SK-N-MC (cell line): Measurements from ENCODE around the gene CETP.

ENCODE experiments used
- EZH2 ChIP-seq: fragments of 200-600 bp; sonication (generic); IDR thresholded peaks from one replicate; pipeline ENCODE4 v1.6.1; 2017; ENCODE audit warnings: antibody characterized with exemption
- FOXP2 ChIP-seq: optimal IDR thresholded peaks from 2 replicates; pipeline ENCODE3; 2011; ENCODE audit warnings: mild to moderate bottlenecking, moderate library complexity; ENCODE audit not compliant: insufficient read depth; ENCODE audit errors: extremely low read length, control extremely low read depth
- POLR2AphosphoS5 ChIP-seq: IDR thresholded peaks from 2 replicates; pipeline ENCODE4 v1.6.1; 2012; ENCODE audit warnings: mild to moderate bottlenecking, low read depth, low read length, borderline replicate concordance

DNA sequence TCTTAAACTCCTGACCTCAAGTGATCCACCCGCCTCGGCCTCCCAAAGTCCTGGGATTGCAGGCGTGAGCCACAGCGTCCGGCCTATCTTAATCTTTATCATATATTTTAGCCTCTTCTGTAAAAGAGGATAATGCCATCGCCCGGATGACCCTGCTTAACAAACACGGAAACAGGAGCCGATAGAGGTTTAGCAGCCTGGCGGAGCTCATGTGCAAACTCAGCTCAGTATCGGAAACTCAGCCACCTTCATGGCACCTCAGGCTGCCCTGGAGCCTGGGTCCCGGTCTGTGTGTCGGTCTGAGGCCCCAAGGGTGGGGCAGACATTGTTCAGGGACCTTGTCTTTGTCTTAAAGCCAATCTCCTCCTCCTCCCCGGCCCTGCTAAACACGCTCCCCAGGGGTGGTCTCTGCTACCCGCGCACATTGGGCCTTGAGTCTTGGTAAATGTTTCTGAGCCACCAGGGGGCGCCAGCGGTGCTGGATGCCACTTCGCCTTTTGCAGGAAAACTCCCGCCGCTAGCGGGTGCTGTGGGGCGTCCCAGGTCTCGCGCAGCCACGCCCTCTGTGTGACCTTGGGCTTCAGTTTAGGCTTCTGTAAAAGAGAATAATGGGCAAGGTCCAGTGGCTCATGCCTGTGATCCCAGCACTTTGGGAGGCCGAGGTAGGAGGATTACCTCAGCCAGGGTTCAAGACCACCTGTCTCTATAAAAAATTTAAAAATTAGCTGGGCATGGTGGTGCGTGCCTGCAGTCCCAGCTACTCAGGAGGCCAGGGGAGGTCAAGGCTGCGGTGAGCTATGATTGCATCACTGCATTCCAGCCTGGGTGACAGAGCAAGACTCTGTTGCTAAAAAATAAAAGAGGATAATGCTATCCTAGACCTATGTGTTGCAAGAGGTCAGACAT lies 2.7 kb downstream of the CETP start:
- no peak for TF ChIP-seq EZH2
- TF ChIP-seq POLR2AphosphoS5, result no peak
- no peak for TF ChIP-seq FOXP2
